Neutrophil (primary cell): ENCODE measurements around the gene TUBB.
A peak's percentile ranks its signal among the peaks of the same experiment; 100 is the strongest.

Source experiments
- H3K27ac ChIP-seq: fragments of 200-600 bp; sonication (generic); 2 replicates; pipeline ENCODE4 v1.5.1; 2016; ENCODE audit warnings: mild to moderate bottlenecking, moderate library complexity
- H3K27me3 ChIP-seq: fragments of 200-600 bp; sonication (generic); 2 replicates; pipeline ENCODE4 v1.6.0; 2016; ENCODE audit warnings: mild to moderate bottlenecking
- H3K36me3 ChIP-seq: fragments of 200-600 bp; sonication (generic); 2 replicates; pipeline ENCODE4 v1.5.1; 2017
- H3K4me1 ChIP-seq, 2 experiments: fragments of 200-600 bp in 1 of 2; sonication (generic) in 1 of 2; 1 replicate in 1 of 2; 2 replicates in 1 of 2; pipeline versions ENCODE4 v1.5.1 to v1.6.1; 2013 to 2016; ENCODE audit warnings: low read depth in 1 of 2, low read length in 1 of 2, mild to moderate bottlenecking in 1 of 2, moderate library complexity in 1 of 2; ENCODE audit not compliant: control insufficient read depth in 1 of 2, insufficient read depth in 1 of 2
- H3K4me3 ChIP-seq, 2 experiments: fragments of 200-600 bp in 1 of 2; sonication (generic) in 1 of 2; 1 replicate in 1 of 2; 2 replicates in 1 of 2; pipeline ENCODE4 v1.5.1; 2013 to 2016; ENCODE audit warnings: low read depth in 1 of 2, low read length in 1 of 2, mild to moderate bottlenecking in 1 of 2, moderate library complexity in 1 of 2
- H3K9me3 ChIP-seq: fragments of 200-600 bp; sonication (generic); 2 replicates; pipeline ENCODE4 v1.5.1; 2016
- CTCF ChIP-seq: fragments of 200-600 bp; sonication (generic); IDR thresholded peaks from 2 replicates; pipeline ENCODE4 v1.5.1; 2016; ENCODE audit warnings: antibody characterized with exemption

Gene TUBB

GRCh38 chr6:30678964-30679726, 41.0 kb upstream of the TUBB start:
- peak; percentile 92 for TF ChIP-seq CTCF
- Histone ChIP-seq H3K9me3 (no peaks in the 10 kb centered on the region), H3K4me3 (peak overlapping the region; percentile 95 to 100), H3K36me3 (peaks cover 67% of the 10 kb centered on the region), H3K27me3 (no peaks in the 10 kb centered on the region), H3K27ac (peak overlapping the region; percentile 95), H3K4me1 (peaks cover 37 to 53% of the 10 kb centered on the region in 2 experiments)

- no peaks in the 10 kb centered on the region for H3K27me3 ChIP-seq
- H3K9me3 ChIP-seq = no peaks in the 10 kb centered on the region
- H3K4me3 ChIP-seq = peak overlapping the region; percentile 95 to 100
- no peak for TF ChIP-seq CTCF
- peak overlapping the region; percentile 95 for H3K27ac ChIP-seq
- H3K4me1 ChIP-seq = peaks cover 37 to 55% of the 10 kb centered on the region in 2 experiments
- peaks cover 67% of the 10 kb centered on the region for H3K36me3 ChIP-seq
These were observed 40.2 kb upstream of the TUBB start for GRCh38 chr6:30679765-30680535.

GRCh38 chr6:30681766-30682142, 38.4 kb upstream of the TUBB start:
- H3K4me3 ChIP-seq = peak overlapping the region; percentile 95 to 100

GRCh38 chr6:30682143-30683117, 37.7 kb upstream of the TUBB start:
- Histone ChIP-seq H3K27me3 (no peaks in the 10 kb centered on the region), H3K4me1 (peaks cover 44 to 66% of the 10 kb centered on the region in 2 experiments), H3K27ac (peak overlapping the region; percentile 95), H3K36me3 (peaks cover 49% of the 10 kb centered on the region), H3K9me3 (no peaks in the 10 kb centered on the region), H3K4me3 (peak overlapping the region; percentile 95 to 100)
- peak; percentile 38 for TF ChIP-seq CTCF

More at GRCh38 chr6:30681766-30682142, 38.4 kb upstream of the TUBB start:
- Histone ChIP-seq H3K36me3 (peaks cover 55% of the 10 kb centered on the region), H3K27ac (peak overlapping the region; percentile 95), H3K4me1 (peaks cover 37 to 65% of the 10 kb centered on the region in 2 experiments), H3K9me3 (no peaks in the 10 kb centered on the region), H3K27me3 (no peaks in the 10 kb centered on the region)
- TF ChIP-seq CTCF = no peak
